Liver (tissue), 9 donors: ENCODE results near the gene CACNA1C. TPM values are rescaled to one million over a fixed set of nuclear protein-coding genes. Genes with fewer than 3 reads are reported as not detected.

Experiments
- DNase-seq: peaks from one replicate; pipeline ENCODE4 v3.0.0-alpha.2; 2017; ENCODE audit warnings: low spot score
- H3K27ac ChIP-seq, 2 donors: one replicate each; pipeline ENCODE4 v1.7.0; 2013; ENCODE audit warnings: inconsistent platforms in 2 of 2, low read length in 2 of 2, control low read depth in 1 of 2, low read depth in 1 of 2, mild to moderate bottlenecking in 1 of 2
- H3K27me3 ChIP-seq, 4 donors: one replicate each; pipeline versions ENCODE4 v1.6.1 to v1.7.0; 2013; ENCODE audit warnings: low read length in 3 of 4, inconsistent platforms in 1 of 4, mild to moderate bottlenecking in 1 of 4, moderate library complexity in 1 of 4; ENCODE audit not compliant: control insufficient read depth in 4 of 4, insufficient read depth in 4 of 4
- H3K36me3 ChIP-seq, 4 donors: one replicate each; pipeline versions ENCODE4 v1.6.1 to v1.7.0; 2013; ENCODE audit warnings: low read length in 3 of 4, mild to moderate bottlenecking in 3 of 4, low read depth in 1 of 4, moderate library complexity in 1 of 4; ENCODE audit not compliant: control insufficient read depth in 4 of 4, insufficient read depth in 3 of 4
- H3K4me1 ChIP-seq, 4 donors: one replicate each; pipeline versions ENCODE4 v1.6.1 to v1.7.0; 2013; ENCODE audit warnings: low read length in 3 of 4, mild to moderate bottlenecking in 3 of 4, moderate library complexity in 1 of 4; ENCODE audit not compliant: control insufficient read depth in 4 of 4, insufficient read depth in 4 of 4
- H3K4me3 ChIP-seq, 3 donors: one replicate each; pipeline versions ENCODE4 v1.6.1 to v1.7.0; 2013; ENCODE audit warnings: low read length in 3 of 3, control low read depth in 1 of 3, low read depth in 1 of 3, mild to moderate bottlenecking in 1 of 3
- H3K9ac ChIP-seq, 2 donors: one replicate each; pipeline ENCODE4 v1.7.0; 2013; ENCODE audit warnings: low read length in 2 of 2, mild to moderate bottlenecking in 2 of 2, moderate library complexity in 2 of 2, control low read depth in 1 of 2, low read depth in 1 of 2
- H3K9me3 ChIP-seq, 4 donors: one replicate each; pipeline versions ENCODE4 v1.6.1 to v1.7.0; 2013; ENCODE audit warnings: low read length in 3 of 4; ENCODE audit not compliant: control insufficient read depth in 4 of 4
- EGR1 ChIP-seq, 2 donors: IDR thresholded peaks; 2 replicates each; pipeline ENCODE4 v1.6.1; 2016 to 2018; ENCODE audit warnings: antibody characterized with exemption in 2 of 2, low read depth in 2 of 2
- FOXA1 ChIP-seq: IDR thresholded peaks from 2 replicates; pipeline ENCODE4 v1.6.1; 2016; ENCODE audit warnings: antibody characterized with exemption
- FOXA2 ChIP-seq: IDR thresholded peaks from 2 replicates; pipeline ENCODE4 v1.6.1; 2016; ENCODE audit warnings: antibody characterized with exemption
- GABPA ChIP-seq, 2 donors: IDR thresholded peaks in 1 of 2; conservative IDR thresholded peaks in 1 of 2; 2 replicates each; pipeline ENCODE4 v1.6.1; 2016; ENCODE audit warnings: antibody characterized with exemption in 2 of 2, mild to moderate bottlenecking in 1 of 2, moderate library complexity in 1 of 2
- HNF4A ChIP-seq, 2 donors: conservative IDR thresholded peaks; 2 replicates each; pipeline ENCODE4 v1.6.1; 2016; ENCODE audit warnings: antibody characterized with exemption in 2 of 2, mild to moderate bottlenecking in 2 of 2
- HNF4G ChIP-seq: IDR thresholded peaks from 2 replicates; pipeline ENCODE4 v1.6.1; 2016; ENCODE audit warnings: antibody characterized with exemption
- JUND ChIP-seq, 2 donors: IDR thresholded peaks; 2 replicates each; pipeline ENCODE4 v1.6.1; 2016; ENCODE audit warnings: antibody characterized with exemption in 2 of 2
- NR2F2 ChIP-seq: IDR thresholded peaks from 2 replicates; pipeline ENCODE4 v1.6.1; 2016; ENCODE audit warnings: antibody characterized with exemption
- RAD21 ChIP-seq, 2 donors: IDR thresholded peaks; 2 replicates each; pipeline ENCODE4 v1.6.1; 2016; ENCODE audit warnings: antibody characterized with exemption in 2 of 2, mild to moderate bottlenecking in 2 of 2
- REST ChIP-seq: IDR thresholded peaks from 2 replicates; pipeline ENCODE4 v1.6.1; 2016; ENCODE audit warnings: antibody characterized with exemption, mild to moderate bottlenecking
- TAF1 ChIP-seq: conservative IDR thresholded peaks from 2 replicates; pipeline ENCODE4 v1.6.1; 2016; ENCODE audit warnings: antibody characterized with exemption, mild to moderate bottlenecking
- YY1 ChIP-seq: IDR thresholded peaks from 2 replicates; pipeline ENCODE4 v1.6.1; 2016; ENCODE audit warnings: antibody characterized with exemption, mild to moderate bottlenecking
- ZBTB33 ChIP-seq: IDR thresholded peaks from 2 replicates; pipeline ENCODE4 v1.6.1; 2016; ENCODE audit warnings: antibody characterized with exemption
- WGBS: extraction: QIAGEN DNeasy Blood & Tissue Kit; methylation state at CpG from one replicate; pipeline ENCODE4 v1.1.7; 2013; 5-methylcytosine and 5-hydroxymethylcytosine counted together
- polyA plus RNA-seq, 2 donors: library from polyadenylated mRNA; stranded (reverse) in 1 of 2; unstranded in 1 of 2; fragments of 200-250 nt in 1 of 2; fragments of >200 nt in 1 of 2; fragmentation: Nextera tagmentation in 1 of 2; extraction: Ambion mirVana in 1 of 2; gene quantifications; one replicate each; pipeline versions ENCODE4 v1.2.1 to v1.2.3, GENCODE V29; 2013 to 2015
- total RNA-seq, 2 donors: library from RNA; depleted of rRNA; stranded (reverse); fragments of >200 nt; gene quantifications; one replicate each; pipeline ENCODE4 v1.2.3, GENCODE V29; 2014
- TF ChIP-seq, protein P1 (sequence below): fragments of 150-350 bp; IDR thresholded peaks from 2 replicates; pipeline ENCODE4 v1.5.1; 2017; ENCODE audit warnings: improper control_type of control experiment, low read depth, low read length; ENCODE audit not compliant: missing input control
- donor health status: healthy.
- donor health status: healthy.
- donor health status: healthy.
- donor health status: healthy.
- donor health status: healthy.

Gene CACNA1C
- total and polyA plus RNA-seq, 4 donors: 0.23 to 1.9 (median 0.41) TPM

GRCh38 chr12:2180737-2181082, 127.9 kb downstream of the CACNA1C start:
- no peaks in the 10 kb centered on the region for H3K4me1 ChIP-seq
- no peaks in the 10 kb centered on the region for H3K36me3 ChIP-seq
- H3K9ac ChIP-seq: no peak overlapping the region
- DNase-seq: no peak
- 72% methylated on average over 3 of the region's 3 CpGs for WGBS
- no peaks in the 10 kb centered on the region for H3K9me3 ChIP-seq
- H3K27me3 ChIP-seq: peaks cover 0 to 3% (median 0%) of the 10 kb centered on the region in 4 donors
- H3K27ac ChIP-seq: no peak overlapping the region
- no peak overlapping the region for H3K4me3 ChIP-seq
- TF ChIP-seq HNF4A (conservative IDR thresholded peaks at IDR 0.05) (no peak), NR2F2 (no peak), GABPA (IDR thresholded peaks at IDR 0.05 in 1 of 2, conservative IDR thresholded peaks at IDR 0.05 in 1 of 2) (no peak)

DNA sequence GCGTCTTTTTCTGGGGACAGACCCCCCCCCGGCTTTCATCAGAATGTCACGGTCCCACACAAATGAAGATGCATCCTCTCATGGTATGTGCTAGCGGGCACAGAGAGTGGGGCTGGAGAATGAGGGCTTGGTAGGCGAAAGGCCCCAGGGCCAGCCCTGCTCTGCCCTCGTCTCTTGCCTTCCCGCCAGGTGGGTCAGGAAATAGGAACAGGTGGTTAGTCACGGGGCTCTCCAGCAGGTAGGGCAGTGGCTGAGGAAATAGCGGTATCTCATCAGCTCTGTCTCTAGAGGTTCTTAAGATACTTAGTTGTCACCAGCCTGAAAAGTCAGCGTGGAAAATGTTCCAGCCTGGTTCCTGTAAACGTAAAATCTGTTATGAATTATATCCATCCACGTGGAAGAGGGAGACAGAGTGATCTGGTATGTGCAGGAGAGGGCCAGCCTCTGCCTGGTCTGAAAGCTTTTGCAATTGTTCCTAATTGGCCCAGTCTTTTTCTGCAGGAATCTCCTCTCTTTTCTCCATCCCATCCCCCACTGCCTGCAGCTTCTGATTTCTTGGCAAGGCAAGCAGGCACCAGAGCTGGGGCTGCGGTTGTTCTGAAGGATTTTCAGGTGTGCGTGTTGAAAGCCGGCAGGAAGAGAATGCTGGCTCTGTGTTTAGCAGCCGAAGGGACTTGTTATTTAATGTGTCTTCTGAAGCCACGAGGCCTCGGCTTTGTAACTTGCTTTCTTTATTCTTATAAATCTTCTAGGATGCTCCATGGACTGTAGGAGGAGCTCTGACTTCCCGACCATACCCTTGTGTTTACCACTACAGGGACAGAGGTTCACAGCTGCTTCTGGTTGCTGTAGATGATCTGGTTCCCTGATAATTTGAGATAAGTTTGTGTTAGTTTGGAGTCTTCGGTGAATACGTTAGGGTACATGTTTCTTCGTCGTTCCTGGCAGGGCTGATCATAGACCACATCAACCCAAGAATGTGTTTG, 131.1 kb downstream of the CACNA1C start:
- 60% methylated on average over 23 of the region's 23 CpGs for WGBS
- no peak for DNase-seq
- Histone ChIP-seq H3K9ac (no peak overlapping the region), H3K36me3 (no peaks in the 10 kb centered on the region), H3K27ac (no peak overlapping the region), H3K27me3 (peaks cover 0 to 3% (median 0%) of the 10 kb centered on the region in 4 donors), H3K4me3 (no peak overlapping the region), H3K9me3 (no peaks in the 10 kb centered on the region), H3K4me1 (no peaks in the 10 kb centered on the region)
- TF ChIP-seq, protein P1, sequence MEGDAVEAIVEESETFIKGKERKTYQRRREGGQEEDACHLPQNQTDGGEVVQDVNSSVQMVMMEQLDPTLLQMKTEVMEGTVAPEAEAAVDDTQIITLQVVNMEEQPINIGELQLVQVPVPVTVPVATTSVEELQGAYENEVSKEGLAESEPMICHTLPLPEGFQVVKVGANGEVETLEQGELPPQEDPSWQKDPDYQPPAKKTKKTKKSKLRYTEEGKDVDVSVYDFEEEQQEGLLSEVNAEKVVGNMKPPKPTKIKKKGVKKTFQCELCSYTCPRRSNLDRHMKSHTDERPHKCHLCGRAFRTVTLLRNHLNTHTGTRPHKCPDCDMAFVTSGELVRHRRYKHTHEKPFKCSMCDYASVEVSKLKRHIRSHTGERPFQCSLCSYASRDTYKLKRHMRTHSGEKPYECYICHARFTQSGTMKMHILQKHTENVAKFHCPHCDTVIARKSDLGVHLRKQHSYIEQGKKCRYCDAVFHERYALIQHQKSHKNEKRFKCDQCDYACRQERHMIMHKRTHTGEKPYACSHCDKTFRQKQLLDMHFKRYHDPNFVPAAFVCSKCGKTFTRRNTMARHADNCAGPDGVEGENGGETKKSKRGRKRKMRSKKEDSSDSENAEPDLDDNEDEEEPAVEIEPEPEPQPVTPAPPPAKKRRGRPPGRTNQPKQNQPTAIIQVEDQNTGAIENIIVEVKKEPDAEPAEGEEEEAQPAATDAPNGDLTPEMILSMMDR: no peak
- TF ChIP-seq JUND (IDR thresholded peaks at IDR 0.05): no peak
- TF ChIP-seq ZBTB33: no peak
- no peak for TF ChIP-seq RAD21 (IDR thresholded peaks at IDR 0.05)
- no peak for TF ChIP-seq HNF4A (conservative IDR thresholded peaks at IDR 0.05)

GRCh38 chr12:2185751-2186341, 133.1 kb downstream of the CACNA1C start:
- 91% methylated on average over 21 of the region's 21 CpGs for WGBS

More at GRCh38 chr12:2185751-2186341, 133.1 kb downstream of the CACNA1C start:
- H3K36me3 ChIP-seq: no peaks in the 10 kb centered on the region
- H3K4me1 ChIP-seq: no peaks in the 10 kb centered on the region
- no peak for DNase-seq
- TF ChIP-seq TAF1 (no peak), JUND (IDR thresholded peaks at IDR 0.05) (no peak), EGR1 (IDR thresholded peaks at IDR 0.05; ENCODE audit: low read depth in 2 of 2) (no peak), HNF4G (no peak), FOXA2 (no peak), REST (no peak), NR2F2 (no peak), FOXA1 (no peak), YY1 (no peak)
- H3K9me3 ChIP-seq: no peaks in the 10 kb centered on the region
- H3K4me3 ChIP-seq: no peak overlapping the region
- no peak overlapping the region for H3K27ac ChIP-seq
- H3K9ac ChIP-seq: no peak overlapping the region
- no peaks in the 10 kb centered on the region for H3K27me3 ChIP-seq
